ENCODE data around the gene SMURF1. TPM values are rescaled to one million over a fixed set of nuclear protein-coding genes. Genes with fewer than 3 reads are reported as not detected.
"Not testable (repeated sequence)": the region's sequence is repeated elsewhere in the genome, so short reads cannot be mapped to it uniquely, and the experiment has no call there.

The SMURF1 gene
- 17.4 and 17.5 TPM in 2 replicates for total RNA-seq (2014; rRNA removed)
- polyA plus RNA-seq (2012) = 11.1 TPM

DNA sequence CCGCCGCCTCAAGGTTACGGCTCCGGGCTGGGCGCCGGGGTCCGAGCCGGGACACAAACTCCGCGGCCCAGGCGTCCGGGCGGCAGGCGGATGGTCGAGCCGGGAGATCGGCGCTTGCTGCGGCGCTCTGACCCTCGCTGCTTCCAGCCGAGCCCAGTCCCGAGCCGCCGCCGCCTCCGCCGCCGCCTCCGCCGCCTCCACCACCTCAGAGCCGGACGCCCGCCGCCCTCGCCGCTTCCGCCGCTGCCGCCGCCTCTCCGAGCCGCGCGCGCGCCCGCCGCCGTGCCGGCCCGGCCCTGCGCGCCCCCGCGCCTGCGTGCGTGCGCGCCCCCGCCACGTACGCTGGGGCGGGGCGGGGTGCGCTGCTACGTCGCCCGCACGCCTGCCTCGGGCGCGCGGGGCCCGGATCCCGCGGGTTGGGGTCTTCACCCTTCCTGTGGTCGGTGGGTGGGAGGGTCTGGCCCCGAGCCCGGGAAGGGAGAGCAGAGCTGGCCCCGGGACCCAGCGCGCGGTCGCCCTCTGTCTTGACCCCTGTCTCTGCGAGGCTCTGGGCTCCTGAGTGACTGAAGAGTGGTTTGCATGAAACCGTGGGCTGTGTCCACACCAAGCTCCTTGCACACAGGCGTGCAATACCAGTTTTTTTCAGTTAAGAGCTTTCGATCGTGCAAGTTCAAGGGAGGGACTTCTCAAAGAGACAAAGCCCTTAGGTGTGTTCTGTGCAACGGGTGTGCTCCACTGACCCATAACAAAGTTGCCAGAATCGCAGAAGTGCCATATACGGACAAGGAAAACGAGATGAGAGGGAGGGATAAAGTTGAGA lies at the start of gene SMURF1:
Gene SMURF1 (minus strand): TSS at position 256 of the 820 bp plus-strand sequence. CDS start 328 bp downstream, outside the sequence.
- peak; percentile 61 for DNase-seq (ENCODE audit: low read depth)

GRCh38 chr7:99191869-99192596 lies 48.1 kb upstream of the SMURF1 start:
- DNase-seq (ENCODE audit: low read depth) = no peak

- DNase-seq (ENCODE audit: low read depth) = no peak
Measured at GRCh38 chr7:99190359-99191009, 46.6 kb upstream of the SMURF1 start.

DNA sequence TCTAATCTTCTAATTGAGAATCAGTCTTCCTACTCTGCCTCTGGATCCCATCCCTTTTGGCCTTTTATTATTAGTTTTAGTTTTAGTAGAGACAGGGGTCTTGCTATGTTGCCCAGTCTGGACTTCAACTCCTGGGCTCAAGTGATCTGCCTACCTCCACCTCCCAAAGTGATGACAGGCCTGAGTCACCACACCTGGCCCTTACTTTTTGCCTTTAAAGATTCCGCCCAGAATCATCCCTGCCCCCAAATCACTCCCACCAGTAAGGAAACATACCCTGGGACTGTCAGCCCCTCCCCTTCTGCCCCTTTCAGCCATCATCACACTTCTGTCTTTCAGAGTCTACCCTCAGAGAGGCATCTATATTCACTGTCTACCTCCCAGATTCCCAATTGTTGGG lies 45.3 kb upstream of the SMURF1 start:
- DNase-seq (ENCODE audit: low read depth) = no peak

GRCh38 chr7:99188221-99188620 lies 44.3 kb upstream of the SMURF1 start:
- DNase-seq (ENCODE audit: low read depth) = no peak

GRCh38 chr7:99184532-99185218 lies 40.8 kb upstream of the SMURF1 start:
- DNase-seq (ENCODE audit: low read depth) = no peak

GRCh38 chr7:99180067-99180650 lies 36.3 kb upstream of the SMURF1 start:
- no peak for DNase-seq (ENCODE audit: low read depth)

GRCh38 chr7:99177165-99177564 lies 33.3 kb upstream of the SMURF1 start:
- no peak for DNase-seq (ENCODE audit: low read depth)

GRCh38 chr7:99173787-99174186 lies 29.9 kb upstream of the SMURF1 start:
- no peak for DNase-seq (ENCODE audit: low read depth)

GRCh38 chr7:99171731-99172130 lies 27.8 kb upstream of the SMURF1 start:
- DNase-seq (ENCODE audit: low read depth) = no peak

- DNase-seq (ENCODE audit: low read depth) = no peak
Measured at GRCh38 chr7:99170730-99171074, 26.8 kb upstream of the SMURF1 start.

GRCh38 chr7:99170065-99170729 lies 26.3 kb upstream of the SMURF1 start:
- no peak for DNase-seq (ENCODE audit: low read depth)

DNA sequence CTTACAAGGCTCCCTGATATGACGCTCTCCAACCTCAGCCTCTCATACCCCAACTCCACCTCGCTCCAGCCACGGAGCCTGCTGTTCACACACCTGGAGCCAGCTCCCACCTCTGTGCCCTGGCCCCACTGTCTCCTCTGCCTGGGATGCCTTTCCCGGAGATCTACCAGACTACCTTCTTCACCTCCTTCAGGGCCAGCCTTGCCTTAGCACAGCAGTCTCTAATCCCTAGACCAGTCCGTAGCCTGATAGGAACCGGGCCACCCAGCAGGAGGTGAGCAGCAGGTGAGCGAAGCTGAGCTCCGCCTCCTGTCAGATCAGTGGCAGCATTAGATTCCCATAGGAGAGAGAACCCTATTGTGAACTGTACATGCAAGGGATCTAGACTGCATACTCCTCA lies 23.2 kb upstream of the SMURF1 start:
- no peak for DNase-seq (ENCODE audit: low read depth)

DNA sequence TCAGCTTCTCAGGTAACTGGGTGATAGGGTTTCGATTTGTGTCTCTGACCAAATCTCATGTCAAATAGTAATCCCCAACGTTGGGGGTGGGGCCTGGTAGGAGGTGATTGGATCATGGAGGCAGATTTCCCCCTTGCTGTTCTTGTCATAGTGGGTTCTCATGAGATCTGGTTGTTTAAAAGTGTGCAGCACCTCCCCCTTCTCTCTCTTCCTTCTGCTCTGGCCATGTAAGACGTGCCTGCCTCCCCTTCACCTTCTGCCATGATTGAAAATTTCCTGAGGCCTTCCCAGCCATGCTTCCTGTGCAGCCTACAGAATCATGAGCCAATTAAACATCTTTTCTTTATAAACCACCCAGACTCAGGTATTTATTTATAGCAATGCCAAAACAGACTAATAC lies 21.9 kb upstream of the SMURF1 start:
- no peak for DNase-seq (ENCODE audit: low read depth)

GRCh38 chr7:99163669-99164068 lies 19.8 kb upstream of the SMURF1 start:
- not testable (repeated sequence) for DNase-seq (ENCODE audit: low read depth)

GRCh38 chr7:99156649-99157048 lies 12.7 kb upstream of the SMURF1 start:
- DNase-seq (ENCODE audit: low read depth) = no peak

- DNase-seq (ENCODE audit: low read depth) = no peak
Measured at GRCh38 chr7:99155211-99155610, 11.3 kb upstream of the SMURF1 start.

DNA sequence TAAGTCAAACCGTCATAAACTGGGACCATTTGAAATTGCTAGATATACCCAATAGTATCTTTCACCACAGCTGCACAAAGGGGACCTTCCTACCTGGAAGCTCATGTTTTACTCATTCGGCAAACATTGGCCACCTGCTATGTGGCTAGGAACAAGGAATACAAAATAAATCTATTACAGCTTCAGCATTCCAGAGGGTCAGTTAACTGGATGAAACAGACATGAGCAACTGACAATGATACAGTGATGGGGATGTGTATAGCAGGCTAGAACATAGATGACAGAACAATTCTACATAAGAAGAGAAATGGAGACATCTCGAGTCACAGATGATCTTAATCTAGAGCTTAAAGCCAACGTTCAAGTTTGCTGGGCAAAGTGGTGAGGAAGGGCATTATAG lies 3.1 kb upstream of the SMURF1 start:
- peak; percentile 10 for DNase-seq (ENCODE audit: low read depth)

DNA sequence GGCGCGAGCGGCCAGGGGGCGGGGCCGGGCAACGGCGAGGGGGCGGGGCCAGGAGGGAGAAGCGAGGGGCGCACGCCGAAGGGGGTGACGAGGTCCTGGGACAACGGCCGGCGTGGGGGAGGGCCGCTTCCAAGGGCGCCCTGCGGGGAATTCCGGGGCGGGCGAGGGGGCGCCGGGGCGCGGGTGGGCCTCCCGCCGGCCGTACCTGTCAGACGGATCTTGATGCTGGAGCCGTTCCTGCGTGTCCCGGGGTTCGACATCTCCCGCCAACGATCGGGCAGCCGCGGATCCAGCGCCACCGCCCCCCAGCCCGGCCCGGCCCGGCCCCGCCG lies 421 bp downstream of the SMURF1 start:
- no peak for DNase-seq (ENCODE audit: low read depth)

DNA sequence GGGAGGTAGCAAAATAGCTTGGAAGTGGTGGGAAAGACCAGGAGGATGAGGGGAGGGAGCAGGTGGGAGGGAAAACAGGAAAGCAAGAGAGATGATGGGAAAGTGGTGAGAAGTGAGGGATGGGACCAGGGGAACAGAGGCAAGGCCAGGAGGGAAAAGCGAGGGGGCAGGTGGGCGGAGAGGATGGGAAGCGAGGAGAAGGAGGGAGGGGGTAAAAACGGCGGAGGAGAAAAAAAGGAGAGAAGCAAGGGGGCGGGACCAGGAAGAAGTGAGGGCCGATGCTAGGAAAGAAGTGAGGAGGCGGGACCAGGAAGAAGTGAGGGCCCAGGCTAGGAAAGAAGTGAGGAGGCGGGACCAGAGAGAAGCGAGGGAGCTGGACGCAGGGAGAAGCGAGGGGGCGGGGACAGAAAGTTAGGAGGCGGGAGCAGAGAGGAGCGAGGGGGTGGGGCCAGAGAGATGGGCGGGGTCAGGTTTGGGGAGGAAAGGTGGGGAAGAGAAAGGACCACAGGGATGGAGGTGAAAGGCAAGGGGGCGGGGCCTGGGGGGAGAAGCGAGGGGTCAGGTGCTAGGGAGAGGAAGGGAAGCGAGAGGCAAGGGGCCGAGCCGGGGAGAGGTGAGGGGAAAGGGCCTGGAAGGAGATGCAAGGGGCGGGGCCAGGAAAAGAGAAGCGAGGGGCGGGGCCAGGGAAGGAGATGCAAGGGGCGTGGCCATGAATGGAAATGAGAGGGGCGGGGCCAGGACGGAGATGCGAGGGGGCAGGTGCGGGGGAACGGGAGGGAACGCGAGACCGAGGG lies 984 bp downstream of the SMURF1 start:
- peak; percentile 77 for DNase-seq (ENCODE audit: low read depth)
